GM19025 (cell line): ENCODE results near the gene SAYSD1.
"Not testable (repeated sequence)": the region's sequence is repeated elsewhere in the genome, so short reads cannot be mapped to it uniquely, and the experiment has no call there.

Experiments
- ATAC-seq: cut with Tn5 transposase; IDR thresholded peaks from one replicate; pipeline ENCODE4 v1.9.1; 2021; ENCODE audit warnings: mild to moderate bottlenecking, low read depth, moderate library complexity; ENCODE audit not compliant: unreplicated experiment

The SAYSD1 gene, protein sequence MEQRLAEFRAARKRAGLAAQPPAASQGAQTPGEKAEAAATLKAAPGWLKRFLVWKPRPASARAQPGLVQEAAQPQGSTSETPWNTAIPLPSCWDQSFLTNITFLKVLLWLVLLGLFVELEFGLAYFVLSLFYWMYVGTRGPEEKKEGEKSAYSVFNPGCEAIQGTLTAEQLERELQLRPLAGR

DNA sequence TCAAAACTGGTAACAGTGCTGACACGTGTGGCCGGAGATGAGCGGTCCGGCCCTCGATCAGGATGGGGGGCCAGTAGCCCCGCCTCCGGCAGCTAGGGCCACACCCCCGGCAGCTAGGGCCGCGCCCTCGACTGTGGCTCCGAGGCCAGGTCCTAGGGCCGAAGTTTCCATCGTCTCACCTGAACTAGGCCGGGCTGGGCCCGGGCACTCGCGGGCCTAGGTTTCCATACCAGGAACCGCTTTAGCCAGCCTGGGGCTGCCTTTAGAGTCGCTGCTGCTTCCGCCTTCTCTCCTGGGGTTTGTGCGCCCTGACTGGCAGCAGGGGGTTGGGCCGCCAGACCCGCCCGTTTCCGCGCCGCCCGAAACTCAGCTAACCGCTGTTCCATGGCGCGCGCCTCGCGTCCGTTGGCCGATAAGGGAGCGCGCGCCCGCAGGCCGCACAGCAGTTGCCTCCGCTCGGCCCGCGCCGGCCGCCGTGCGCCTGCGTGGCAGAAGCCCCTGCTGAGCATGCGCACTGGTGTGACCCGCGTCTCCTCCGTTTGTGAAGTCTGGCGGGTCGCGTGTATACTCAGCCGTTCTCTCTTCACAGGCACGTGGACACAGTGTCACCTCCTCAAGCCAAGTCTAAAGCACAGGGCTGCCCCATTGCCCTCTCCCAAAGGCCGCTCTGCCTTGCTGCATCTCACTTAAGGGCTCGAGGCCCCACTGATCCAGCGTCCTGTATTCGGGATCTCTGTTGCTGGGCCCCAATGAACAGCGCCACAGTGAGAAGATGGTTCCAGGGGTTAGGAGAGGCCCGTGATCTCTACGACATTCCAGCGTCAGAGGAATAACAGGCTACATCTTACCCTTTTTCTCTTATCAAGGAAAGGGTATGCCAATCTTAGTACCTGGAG is at the start of gene SAYSD1:
SAYSD1 (minus strand) TSS at position 483 of the 896 bp plus-strand sequence; CDS start at position 386, 97 bp downstream.
- ATAC-seq = peak; percentile 94

DNA sequence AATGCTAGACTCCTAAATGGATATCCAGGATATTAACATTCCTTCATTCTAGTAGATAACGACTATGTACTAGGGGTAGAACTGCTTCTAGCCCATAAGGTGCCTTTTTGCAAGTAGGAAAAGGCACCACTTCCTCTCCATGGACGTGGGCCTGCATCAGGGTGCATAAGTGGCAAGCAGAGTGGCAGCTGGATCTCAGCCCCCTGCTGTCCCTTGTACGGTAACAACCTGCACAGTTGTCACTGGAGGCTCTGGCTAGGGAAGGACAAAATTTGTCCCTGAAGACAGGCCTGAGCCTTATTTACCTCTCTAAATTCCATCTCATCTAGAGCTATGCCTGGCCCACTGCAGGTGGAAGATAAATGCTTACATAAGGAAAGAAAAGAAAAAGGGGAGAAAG is 42.5 kb upstream of the SAYSD1 start:
- ATAC-seq = no peak

DNA sequence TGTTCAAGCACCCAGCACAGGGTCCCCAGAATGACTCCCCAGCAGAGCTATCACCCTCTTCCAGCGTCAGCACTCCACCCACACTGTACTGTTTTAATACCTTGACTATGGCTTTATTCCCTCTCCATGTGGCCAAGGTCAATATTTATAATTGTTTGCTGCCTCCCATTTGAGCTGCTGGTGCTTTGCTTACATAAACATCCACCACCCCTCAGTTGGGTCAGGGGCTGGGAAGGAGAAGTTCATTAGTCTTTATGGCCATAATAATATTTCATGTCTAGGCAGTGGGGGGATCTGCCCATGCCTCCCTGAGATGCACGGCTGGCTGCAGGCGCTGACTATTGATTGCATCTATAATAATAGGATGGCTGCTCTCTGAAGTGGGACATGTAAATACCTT is 41.8 kb upstream of the SAYSD1 start:
- no peak for ATAC-seq

DNA sequence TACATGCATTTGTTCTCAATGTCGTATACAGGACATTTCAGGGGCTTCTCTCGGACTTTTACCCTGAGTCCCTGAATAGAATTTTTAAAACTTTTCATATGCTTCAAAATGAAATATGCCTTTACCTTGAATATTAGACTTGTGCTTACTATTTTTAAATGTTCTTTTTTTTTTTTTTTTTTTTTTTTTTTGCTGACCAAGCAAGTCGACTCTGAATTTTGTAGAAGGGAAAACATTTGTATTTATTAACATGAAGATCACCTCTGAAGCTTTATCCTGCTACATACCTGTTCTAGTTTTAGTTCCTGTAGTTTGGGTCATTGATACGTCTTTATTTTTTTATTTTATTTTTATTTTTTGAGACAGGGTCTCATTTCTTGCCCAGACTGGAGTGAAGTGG is 39.7 kb upstream of the SAYSD1 start:
- ATAC-seq = no peak

DNA sequence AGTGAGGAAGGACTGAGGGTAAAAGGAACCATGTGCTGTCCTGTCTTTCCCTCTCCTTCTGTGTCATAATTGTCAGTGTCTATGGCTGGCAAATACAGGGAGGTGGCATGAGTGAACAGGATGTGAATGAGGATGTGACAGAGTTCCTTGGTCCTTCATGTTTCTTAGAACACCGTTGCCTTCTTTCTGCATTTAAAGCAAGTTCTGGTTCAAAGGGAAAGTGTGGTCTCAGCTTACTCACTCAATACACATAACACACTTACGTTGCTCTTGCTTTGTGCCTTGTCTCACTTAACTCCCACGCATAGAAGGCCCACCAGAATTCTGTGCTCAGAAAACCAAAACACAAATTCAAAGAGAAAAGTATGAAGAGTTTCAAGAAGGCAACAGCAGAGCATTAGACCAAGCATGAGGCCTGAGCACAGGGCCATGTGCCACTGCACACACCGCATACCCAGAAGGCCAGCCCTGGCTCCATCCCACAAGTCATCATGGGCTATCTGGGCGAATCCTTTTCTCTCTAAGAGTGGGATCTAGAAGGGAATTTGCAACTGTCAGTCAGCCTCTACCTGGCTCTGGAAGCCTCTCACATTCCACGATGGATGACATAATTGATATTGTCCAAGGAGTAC is 38.9 kb upstream of the SAYSD1 start:
- ATAC-seq = no peak

DNA sequence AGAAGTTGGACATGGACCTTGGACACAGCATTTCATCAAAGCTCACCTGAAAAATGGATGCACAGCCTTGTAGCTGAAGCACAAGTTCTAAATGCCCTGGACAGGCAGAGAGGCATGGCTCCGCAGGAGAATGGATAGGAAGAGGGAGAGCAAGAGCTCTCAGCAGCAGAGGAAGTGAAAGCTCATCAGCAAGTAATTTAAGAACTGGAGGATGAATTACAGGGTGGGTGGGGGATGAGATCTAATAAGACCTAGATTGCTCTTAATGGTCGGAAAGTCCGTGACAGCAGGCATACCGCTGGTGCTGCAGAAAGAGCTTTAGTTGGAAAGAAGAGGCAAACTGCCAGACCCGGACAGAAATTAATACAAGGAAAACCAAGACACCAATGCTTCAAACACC is 37.3 kb upstream of the SAYSD1 start:
- no peak for ATAC-seq

DNA sequence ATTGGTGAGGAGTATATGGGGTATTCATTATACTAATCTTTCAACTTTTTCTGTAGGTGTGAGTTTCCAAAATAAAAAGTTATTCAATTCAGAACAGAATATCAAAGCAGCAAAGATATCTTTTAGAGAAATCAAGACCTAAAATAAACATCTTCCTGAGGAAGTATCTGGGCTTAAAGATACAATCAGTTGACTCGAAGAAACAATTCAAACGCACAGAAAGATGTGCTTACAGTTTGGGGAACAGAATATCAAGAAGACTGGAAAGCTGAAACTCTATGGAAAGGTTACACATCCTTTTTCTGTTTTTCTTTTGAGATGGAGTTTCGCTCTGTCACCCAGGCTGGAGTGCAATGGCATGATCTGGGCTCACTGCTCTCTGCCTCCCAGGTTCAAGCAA is 36.2 kb upstream of the SAYSD1 start:
- no peak for ATAC-seq

DNA sequence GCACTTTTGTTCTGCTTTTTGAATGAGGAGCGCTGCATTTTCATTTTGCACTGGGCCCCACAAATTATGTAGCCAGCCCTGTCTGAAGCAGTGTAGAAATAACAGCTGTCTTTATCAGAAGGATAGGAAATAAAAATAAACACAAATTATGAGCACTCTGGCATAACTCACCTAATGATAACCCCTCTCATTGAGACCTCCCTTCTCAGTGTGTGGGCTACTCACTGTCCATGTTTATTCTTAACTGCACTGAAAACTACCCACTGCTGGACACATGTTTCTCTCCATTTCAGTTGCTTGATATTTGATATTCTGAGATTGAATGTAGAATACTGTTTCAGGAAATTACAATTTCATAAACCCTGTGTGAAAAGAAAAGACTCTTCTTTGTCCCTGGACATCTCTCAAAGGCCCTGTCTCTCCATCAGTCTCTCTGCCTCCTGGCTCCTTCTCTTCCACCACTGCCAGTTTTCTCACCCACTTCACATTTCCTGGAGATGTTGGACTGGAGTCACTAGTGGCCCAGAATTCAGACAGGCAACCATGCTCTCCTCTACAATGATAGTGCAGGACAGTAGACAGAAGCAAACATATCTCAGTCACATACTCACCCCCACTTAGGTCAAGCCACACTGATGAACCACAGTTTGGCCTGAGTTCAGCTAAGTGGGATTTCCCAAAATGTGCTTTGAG is 29.6 kb upstream of the SAYSD1 start:
- ATAC-seq = no peak

DNA sequence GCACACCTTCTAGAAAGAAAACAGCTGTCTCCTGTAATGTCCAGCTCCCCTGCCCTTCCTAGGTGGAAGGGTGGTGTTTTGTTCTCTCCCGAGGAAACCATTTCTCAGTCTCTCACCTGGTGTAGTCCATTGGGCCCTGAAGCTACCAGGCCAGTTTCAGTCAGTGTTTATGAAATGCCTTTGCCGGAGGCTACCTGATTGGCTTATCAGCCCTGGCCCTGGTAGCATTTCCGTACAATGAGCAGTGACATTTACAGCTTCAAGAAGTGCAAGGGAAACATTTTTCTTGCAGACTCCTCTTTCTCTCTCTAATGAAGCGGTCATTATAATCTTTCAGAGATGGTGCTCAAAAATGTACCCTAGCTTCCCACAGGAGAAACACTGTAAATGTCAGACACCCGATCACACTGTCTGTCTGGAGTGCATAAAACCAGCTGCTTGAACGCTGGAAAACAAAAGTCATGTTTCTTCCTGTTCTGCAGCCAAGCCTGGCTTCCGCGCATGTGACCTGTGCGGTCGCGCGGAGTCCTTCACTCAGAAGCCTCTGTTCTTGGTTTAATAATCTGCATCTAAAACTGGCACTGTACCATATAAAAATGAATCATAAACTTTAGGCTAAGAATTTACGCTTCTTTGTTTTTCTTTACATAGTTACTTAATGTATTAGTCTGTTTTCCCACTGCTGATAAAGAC is 28.4 kb upstream of the SAYSD1 start:
- no peak for ATAC-seq

DNA sequence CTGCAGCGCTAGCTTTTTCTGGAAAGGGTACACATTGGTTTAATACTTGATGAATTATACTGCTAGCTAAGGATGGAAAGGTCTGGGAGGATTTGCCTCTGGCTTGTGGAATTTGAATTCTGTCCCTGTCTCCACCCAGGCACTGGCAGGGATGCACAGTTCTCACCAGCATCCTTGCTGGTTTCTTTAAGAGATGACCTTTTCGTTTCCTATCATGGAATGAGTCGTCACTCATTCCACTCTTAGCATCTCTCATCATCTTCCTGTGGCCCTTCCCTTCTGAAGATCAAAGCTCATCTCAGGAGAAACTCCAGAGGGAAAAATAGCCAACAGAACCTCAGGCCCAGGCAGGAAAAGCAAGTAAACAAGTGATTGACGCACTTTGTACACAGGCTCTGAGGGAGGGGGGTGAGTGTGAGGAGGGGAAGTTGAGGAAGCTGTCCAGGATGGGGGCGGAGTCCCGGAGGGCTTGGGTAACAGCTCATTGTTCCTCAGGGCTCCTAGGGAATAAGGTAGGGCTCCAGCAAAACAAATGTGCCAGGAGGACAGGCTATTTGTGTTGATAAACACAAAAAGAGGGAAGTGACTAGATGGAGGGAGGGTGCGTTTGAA is 25.7 kb upstream of the SAYSD1 start:
- no peak for ATAC-seq

DNA sequence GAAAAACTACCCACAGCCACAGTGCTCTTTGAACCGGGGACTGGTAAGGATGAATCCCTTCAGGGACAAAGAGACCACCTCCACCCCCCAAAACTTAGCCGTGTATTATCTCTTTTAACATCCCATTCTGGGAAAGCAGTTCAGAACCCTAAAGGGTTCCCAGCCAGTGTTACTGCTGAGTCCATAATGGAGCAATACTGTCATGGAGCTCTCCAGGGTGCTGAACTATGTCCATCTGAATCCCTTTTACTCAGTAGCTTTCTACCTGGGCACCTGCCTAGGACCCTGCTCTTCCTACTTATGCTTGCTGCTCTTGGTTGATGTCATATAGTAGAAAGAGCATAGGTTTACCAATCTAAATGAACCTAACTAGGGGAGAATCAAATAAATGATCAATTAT is 22.3 kb upstream of the SAYSD1 start:
- no peak for ATAC-seq

DNA sequence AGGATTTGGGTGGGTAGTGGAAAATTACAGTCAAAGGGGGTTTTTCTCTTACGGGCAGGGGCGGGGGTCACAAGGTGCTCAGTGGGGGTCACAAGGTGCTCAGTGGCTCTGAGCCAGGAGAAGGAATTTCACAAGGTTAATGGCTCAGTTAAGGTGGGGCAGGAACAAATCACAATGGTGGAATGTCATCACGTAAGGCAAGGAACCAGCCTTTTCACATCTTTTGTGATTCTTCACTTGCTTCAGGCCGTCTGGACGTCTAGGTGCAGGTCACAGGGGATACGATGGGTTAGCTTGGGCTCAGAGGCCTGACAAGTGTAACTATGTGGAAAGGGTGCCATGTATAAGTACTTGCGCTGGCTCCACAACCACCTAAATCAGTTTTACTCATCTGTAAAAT is 21.2 kb upstream of the SAYSD1 start:
- not testable (repeated sequence) for ATAC-seq

DNA sequence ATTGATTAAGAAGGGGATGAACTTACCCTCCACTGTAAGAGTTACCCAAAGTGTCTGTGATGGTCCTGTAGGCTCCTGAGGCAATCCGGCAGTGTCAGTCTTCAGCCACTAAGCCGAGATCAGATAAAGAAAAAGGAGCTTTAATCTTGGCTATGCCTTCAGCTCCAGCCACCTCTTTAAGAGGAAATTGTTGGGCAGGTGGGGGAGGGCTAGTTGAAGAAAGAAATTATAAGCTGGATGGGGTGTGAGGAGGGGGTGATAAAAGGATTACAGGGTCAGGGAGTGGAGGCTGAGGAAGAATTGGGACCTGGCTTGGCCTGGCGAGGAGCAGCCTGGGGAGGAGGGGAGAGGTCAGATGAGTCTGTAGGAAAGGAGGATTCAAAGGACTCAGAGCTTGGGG is 19.8 kb upstream of the SAYSD1 start:
- ATAC-seq = not testable (repeated sequence)

DNA sequence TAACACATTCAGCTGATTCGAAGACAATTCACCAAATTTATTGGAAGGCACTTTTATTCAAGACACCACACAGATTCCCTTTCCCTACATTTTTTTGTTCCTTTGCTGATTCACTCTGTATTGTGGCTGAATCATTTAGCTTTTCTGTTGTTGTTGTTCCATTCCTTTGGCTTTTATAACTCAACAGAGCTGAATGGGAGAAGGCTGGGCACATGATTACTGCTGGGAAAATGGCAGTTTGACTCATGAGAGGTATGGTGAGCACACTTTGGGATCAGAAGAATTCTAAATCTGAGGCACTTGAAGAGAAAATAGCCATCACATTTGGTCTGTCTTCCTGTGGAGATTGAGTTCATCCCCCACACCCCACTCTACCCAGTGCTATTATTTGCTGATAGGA is 15.7 kb upstream of the SAYSD1 start:
- no peak for ATAC-seq

DNA sequence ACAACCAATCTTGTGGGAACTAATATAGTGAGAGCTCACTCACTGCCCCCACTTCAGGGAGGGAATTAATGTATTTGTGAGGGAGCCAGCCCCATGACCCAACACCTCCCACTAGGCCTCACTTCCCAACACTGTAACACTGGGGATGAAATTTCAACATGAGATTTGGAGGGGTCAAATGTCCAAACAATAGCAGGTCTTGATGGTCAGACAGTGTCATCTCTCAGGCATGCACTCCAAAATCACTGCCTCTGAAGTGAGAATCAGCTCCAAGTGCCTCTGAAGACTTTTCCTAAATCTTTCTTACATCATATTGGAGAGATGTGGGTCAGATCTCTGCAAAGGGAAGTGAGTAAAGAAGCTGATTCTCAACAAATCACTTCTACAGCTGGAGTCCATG is 13.8 kb upstream of the SAYSD1 start:
- no peak for ATAC-seq

DNA sequence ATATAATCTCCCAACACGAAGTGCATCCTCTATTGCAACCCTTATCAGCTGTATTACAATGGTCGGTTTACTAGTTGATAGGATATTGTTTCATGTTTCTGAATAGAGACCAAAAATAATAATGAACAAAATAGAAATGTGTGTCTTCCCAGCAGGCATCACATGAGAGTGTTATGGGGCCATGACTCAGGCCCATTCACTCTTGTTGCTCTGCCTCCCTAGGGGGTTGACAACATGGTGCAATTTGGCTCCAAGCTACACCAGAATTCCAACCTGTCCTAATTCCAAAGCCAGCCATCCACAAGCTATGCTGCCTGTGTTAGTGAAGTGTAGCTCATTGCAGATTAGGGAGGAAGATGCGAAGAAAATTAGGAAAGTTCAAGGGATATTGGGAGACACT is 13.1 kb upstream of the SAYSD1 start:
- no peak for ATAC-seq

DNA sequence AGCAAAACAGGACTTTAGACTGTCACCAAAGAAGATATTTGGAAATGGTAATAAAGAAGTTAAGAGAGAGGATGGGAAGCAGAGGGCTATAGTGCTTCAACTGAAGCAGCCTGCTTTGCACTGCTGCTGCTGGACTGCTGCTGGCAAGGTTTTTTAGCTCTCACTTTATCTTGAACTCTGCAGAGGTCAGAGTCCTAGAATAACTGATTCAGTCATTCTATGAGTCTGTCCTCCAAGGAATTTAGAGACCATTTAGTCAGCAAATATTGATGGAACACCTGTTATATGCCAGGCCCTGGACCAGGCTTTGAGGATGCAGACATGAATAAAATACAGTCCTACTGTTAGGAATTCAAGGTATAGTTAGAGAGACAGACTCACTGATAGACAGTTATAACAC is 9.1 kb upstream of the SAYSD1 start:
- no peak for ATAC-seq

DNA sequence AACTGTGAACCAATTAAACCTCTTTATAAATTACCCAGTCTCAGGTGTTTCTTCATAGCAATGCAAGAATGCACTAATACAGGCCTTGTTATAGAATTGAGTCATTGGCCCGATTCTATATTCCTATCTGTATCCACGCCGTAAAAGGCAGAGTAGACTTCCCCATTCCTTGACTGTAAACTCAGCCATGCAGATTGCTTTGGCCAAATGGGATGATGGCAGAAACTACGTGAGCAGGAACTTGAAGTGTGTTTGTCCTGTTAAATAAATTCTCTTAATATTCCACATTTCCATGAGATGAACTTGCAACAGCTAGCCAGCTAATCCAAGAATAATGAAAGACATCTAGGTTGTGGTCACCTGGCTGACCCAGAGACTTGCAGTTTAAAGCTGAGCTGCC is 3.9 kb upstream of the SAYSD1 start:
- no peak for ATAC-seq

DNA sequence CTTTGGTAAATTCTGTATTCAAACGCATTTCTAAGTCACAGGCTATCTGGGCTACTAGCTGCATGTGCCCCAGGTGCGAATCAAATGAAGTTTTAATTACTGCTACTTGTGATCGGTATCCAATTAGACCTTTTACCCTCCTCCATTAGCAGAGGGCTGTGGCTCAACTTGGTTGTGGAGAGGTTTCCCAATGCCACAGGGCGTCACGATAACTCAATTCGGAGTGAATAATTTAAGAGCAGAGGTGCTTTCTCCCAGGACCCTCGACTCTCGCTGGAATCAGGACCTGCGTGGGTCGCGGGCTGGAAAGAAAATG is 640 bp downstream of the SAYSD1 start:
- peak; percentile 5 for ATAC-seq

DNA sequence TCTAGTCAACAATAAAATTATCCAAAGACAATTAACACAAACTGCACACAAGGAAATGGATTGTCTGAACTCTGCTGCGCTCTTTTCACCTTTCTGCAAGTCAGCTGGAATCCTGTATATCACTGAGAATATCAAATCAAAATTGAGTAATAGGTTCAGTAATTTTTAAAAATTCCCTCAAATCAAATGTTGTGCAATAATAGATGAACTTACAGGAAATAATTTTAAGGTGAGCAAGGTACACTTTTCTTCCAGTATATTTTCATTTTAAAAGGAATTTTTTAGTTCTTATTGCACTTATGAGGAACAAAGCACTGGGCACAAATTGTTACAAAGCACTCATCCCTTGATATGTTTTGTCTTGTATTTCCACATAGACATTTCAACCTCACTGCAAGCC is 1.2 kb downstream of the SAYSD1 start:
- ATAC-seq = no peak
